Body of pancreas (tissue), 4 donors: ENCODE results near the gene TFAP2C. TPM values are rescaled to one million over a fixed set of nuclear protein-coding genes. Genes with fewer than 3 reads are reported as not detected.
"Not testable (repeated sequence)": the region's sequence is repeated elsewhere in the genome, so short reads cannot be mapped to it uniquely, and the experiment has no call there.

ENCODE experiments used
- ATAC-seq: fragments of 150-250 bp; one replicate; pipeline ENCODE4 v1.9.1; 2016
- DNase-seq, 4 donors: peaks; one replicate each; pipeline ENCODE4 v3.0.0-alpha.2; 2019
- H3K27ac ChIP-seq, 4 donors: fragments of 200-600 bp; sonication (generic); 1 replicate in 3 of 4; 2 replicates in 1 of 4; pipeline versions ENCODE4 v1.5.1 to v1.6.1; 2016 to 2019; ENCODE audit warnings: mild to moderate bottlenecking in 1 of 4, mixed read lengths in 1 of 4, moderate library complexity in 1 of 4
- H3K27me3 ChIP-seq, 2 donors: fragments of 200-600 bp; sonication (generic); one replicate each; pipeline ENCODE4 v1.6.0; 2016; ENCODE audit warnings: mild to moderate bottlenecking in 1 of 2
- H3K36me3 ChIP-seq, 2 donors: fragments of 200-600 bp; sonication (generic); replicated peaks in 1 of 2; 2 replicates each; pipeline ENCODE4 v1.5.1; 2016; ENCODE audit warnings: low read depth in 2 of 2; ENCODE audit not compliant: insufficient read depth in 1 of 2
- H3K4me1 ChIP-seq: fragments of 200-600 bp; sonication (generic); one replicate; pipeline ENCODE4 v1.6.0; 2016
- H3K4me3 ChIP-seq, 2 donors: fragments of 200-600 bp; sonication (generic); 1 replicate in 1 of 2; 2 replicates in 1 of 2; pipeline ENCODE4 v1.5.1; 2016 to 2019
- H3K9me3 ChIP-seq, 3 donors: fragments of 200-600 bp; sonication (generic); 1 replicate in 2 of 3; 2 replicates in 1 of 3; pipeline ENCODE4 v1.5.1; 2016
- POLR2A ChIP-seq, 3 donors: fragments of 450-650 bp; IDR thresholded peaks; one replicate each; pipeline ENCODE4 v1.6.1; 2016; ENCODE audit warnings: antibody characterized with exemption in 3 of 3, mild to moderate bottlenecking in 2 of 3
- WGBS, 2 donors: methylation state at CpG; one replicate each; pipeline ENCODE4 v1.1.5; 2017; 5-methylcytosine and 5-hydroxymethylcytosine counted together
- intact Hi-C: fragments of 100-400 bp; cut with DNase I; formaldehyde crosslinking; loops from one replicate; pipeline ENCODE4 v1.15.1; 2023
- total RNA-seq, 2 donors: library from RNA; depleted of rRNA; stranded (reverse); fragments of >200 nt; gene quantifications; one replicate each; pipeline ENCODE4 v1.1.0, GENCODE V29; 2016
- TF ChIP-seq, protein P1 (sequence below), 7 experiments: fragments of 450-650 bp in 4 of 7; fragments of 200-600 bp in 3 of 7; sonication (generic) in 3 of 7; IDR thresholded peaks; one replicate each; pipeline ENCODE4 v1.5.1; 2016 to 2019; ENCODE audit warnings: antibody characterized with exemption in 7 of 7

The TFAP2C gene
- total RNA-seq, 2 donors from 2014 or later, result 0.52 to 2.3 TPM

DNA sequence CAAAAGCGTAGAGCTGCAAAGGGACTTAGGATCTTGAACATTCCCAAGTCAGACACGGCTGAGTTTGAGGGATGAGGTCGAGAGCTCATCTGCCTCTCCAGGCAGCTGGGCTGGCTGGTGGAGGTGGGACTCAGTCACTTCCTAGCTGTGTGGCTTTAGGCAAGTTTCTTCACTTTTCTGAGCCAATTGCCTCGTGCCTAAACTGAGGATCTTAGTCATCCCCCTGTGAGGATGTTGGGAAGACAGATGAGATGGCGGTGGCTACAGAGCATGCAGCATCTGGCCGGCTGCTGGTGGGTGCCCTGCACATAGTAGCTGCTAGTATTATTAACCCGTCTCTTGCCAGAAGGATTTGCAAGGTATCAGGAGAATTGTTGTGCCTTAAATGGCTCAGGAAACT, 27.5 kb downstream of the TFAP2C start:
- DNase-seq, result no peak
- intact Hi-C loops, result no loop called here

DNA sequence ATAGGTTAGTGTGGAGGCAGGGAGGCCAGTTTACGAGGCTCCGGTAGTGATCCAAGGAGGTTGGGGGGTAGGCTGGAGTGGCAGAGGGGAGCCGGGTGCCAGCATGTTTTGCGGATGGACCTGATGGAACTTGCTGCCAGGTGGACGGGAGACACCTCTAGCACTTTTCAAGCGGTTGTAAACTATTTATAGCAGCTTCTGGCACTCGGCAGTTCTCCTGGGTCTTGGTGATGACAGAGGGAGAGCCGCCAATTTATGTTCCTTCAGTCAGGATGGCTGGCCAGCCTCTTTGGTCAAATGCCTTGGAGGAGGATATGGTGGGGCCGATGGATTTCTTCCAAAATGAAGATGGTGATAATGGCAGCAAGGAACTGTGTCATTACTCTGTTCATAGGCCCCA, 28.8 kb downstream of the TFAP2C start:
- ATAC-seq (no peak), DNase-seq (no peak)
- H3K27ac ChIP-seq, result no peak overlapping the region
- no peak overlapping the region for H3K4me3 ChIP-seq
- no peaks in the 10 kb centered on the region for H3K9me3 ChIP-seq
- H3K4me1 ChIP-seq, result peaks cover 4% of the 10 kb centered on the region
- no peaks in the 10 kb centered on the region for H3K27me3 ChIP-seq
- WGBS, 2 donors, result 64 to 75% methylated on average over 9 of the region's 9 CpGs
- no peak for TF ChIP-seq POLR2A (IDR thresholded peaks at IDR 0.05)
- TF ChIP-seq, protein P1, sequence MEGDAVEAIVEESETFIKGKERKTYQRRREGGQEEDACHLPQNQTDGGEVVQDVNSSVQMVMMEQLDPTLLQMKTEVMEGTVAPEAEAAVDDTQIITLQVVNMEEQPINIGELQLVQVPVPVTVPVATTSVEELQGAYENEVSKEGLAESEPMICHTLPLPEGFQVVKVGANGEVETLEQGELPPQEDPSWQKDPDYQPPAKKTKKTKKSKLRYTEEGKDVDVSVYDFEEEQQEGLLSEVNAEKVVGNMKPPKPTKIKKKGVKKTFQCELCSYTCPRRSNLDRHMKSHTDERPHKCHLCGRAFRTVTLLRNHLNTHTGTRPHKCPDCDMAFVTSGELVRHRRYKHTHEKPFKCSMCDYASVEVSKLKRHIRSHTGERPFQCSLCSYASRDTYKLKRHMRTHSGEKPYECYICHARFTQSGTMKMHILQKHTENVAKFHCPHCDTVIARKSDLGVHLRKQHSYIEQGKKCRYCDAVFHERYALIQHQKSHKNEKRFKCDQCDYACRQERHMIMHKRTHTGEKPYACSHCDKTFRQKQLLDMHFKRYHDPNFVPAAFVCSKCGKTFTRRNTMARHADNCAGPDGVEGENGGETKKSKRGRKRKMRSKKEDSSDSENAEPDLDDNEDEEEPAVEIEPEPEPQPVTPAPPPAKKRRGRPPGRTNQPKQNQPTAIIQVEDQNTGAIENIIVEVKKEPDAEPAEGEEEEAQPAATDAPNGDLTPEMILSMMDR (IDR thresholded peaks at IDR 0.05), result no peak
- intact Hi-C loops, result no loop called here
- H3K36me3 ChIP-seq, result no peaks in the 10 kb centered on the region

More for the DNA sequence above, 27.5 kb downstream of the TFAP2C start:
- no peak for TF ChIP-seq POLR2A (IDR thresholded peaks at IDR 0.05)
- TF ChIP-seq, protein P1 (IDR thresholded peaks at IDR 0.05), result no peak
- Histone ChIP-seq H3K4me1 (no peaks in the 10 kb centered on the region), H3K27ac (no peak overlapping the region), H3K27me3 (no peaks in the 10 kb centered on the region), H3K36me3 (no peaks in the 10 kb centered on the region), H3K9me3 (no peaks in the 10 kb centered on the region), H3K4me3 (no peak overlapping the region)
- ATAC-seq, result no peak
- WGBS, 2 donors, result 49 to 53% methylated on average over 7 of the region's 7 CpGs

DNA sequence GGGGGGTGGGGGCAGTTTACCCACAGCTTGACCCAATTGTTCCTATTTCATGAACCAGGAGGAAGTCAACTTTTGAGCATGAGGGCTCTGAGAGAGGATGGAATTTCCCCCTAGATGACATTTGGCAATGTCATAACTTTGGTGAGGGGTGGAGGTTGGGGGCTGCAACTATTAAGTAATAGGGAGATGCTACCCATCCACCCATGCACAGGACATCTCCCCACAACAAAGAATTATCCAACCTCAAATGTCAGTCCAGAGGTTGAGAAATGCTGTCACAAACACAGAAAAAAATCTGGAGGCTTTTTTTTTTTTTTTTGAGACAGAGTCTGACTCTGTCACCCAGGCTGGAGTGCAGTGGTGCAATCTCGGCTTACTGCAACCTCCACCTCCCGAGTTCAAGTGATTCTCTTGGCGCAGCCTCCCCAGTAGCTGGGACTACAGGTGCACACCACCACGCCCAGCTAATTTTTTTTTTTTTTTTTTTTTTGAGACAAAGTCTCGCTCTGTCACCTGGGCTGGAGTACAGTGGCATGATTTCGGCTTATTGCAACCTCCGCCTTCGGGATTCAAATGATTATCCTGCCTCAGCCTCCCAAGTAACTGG, 29.3 kb downstream of the TFAP2C start:
- DNase-seq, H3K36me3 ChIP-seq, H3K27ac ChIP-seq, intact Hi-C loops, H3K4me3 ChIP-seq, ATAC-seq, H3K27me3 ChIP-seq, H3K4me1 ChIP-seq, H3K9me3 ChIP-seq: not testable (repeated sequence)
- WGBS, 2 donors, result 74 to 92% methylated on average over 7 to 8 of the region's 8 CpGs

DNA sequence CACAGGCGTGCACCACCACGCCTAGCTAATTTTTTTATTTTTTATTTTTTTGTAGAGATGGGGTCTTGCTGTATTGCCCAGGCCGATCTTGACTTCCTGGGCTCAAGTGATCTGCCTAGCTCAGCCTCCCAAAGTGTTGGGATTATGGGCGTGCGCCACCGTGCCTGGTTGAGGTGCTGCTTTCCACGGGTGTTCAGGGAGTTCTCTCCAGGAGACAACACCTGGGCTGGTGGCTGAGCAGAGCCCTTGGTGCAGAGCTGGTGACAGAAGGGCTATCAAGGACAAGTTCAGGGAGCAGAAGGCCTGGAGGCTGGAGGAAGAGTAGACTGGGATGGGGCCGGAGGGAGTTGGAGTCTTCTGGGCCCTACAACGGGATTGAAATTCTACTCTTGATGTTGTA, 34.6 kb downstream of the TFAP2C start:
- no peak overlapping the region for H3K4me3 ChIP-seq
- no peak overlapping the region for H3K27ac ChIP-seq
- WGBS, 2 donors, result 90 to 91% methylated on average over 9 of the region's 9 CpGs
- TF ChIP-seq POLR2A (IDR thresholded peaks at IDR 0.05), result no peak
- TF ChIP-seq, protein P1 (IDR thresholded peaks at IDR 0.05), result no peak
- intact Hi-C loops, result no loop called here
- H3K4me1 ChIP-seq, result peaks cover 4% of the 10 kb centered on the region
- ATAC-seq (no peak), DNase-seq (no peak)
- no peaks in the 10 kb centered on the region for H3K27me3 ChIP-seq
- H3K36me3 ChIP-seq, result no peaks in the 10 kb centered on the region
- no peaks in the 10 kb centered on the region for H3K9me3 ChIP-seq

DNA sequence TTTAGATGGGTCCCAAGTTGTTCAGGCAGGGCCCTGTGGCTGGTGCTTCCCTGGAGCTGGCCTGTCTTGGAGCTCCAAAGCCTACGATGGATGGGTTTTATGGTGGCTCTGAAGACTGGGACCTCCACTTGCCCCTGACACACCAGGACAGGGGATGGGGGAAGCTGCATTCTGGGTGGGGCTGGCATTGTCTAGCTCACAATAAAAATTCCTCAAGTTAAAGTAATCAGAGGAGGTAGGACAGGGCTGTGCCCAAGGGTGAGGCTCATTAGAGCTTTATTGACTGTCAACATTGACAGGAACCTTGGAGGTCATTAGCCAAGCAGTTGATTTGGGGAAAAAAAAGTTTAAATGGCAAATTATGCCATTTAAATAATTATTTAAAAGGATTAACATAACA, 35.7 kb downstream of the TFAP2C start:
- WGBS, 2 donors, result 50 to 56% methylated on average over 1 of the region's 1 CpG
- no peak overlapping the region for H3K4me3 ChIP-seq
- H3K36me3 ChIP-seq, result no peaks in the 10 kb centered on the region
- DNase-seq (no peak), ATAC-seq (no peak)
- H3K27me3 ChIP-seq, result no peaks in the 10 kb centered on the region
- H3K4me1 ChIP-seq, result peaks cover 4% of the 10 kb centered on the region
- intact Hi-C loops, result no loop called here
- TF ChIP-seq, protein P1 (IDR thresholded peaks at IDR 0.05), result no peak
- no peak for TF ChIP-seq POLR2A (IDR thresholded peaks at IDR 0.05)
- H3K9me3 ChIP-seq, result no peaks in the 10 kb centered on the region
- no peak overlapping the region for H3K27ac ChIP-seq
